HepG2 (cell line): ENCODE measurements around the gene MAT2A. TPM values are rescaled to one million over a fixed set of nuclear protein-coding genes. Genes with fewer than 3 reads are reported as not detected.

Experiments used
- ATAC-seq: fragments of 200-7000 bp; cut with Tn5 transposase; 3 replicates; pipeline ENCODE4 v1.9.1; 2020; ENCODE audit warnings: mild to moderate bottlenecking, moderate library complexity
- BruUV-seq: library from RNA; stranded (reverse); fragments of 400-500 nt; replicated peaks from 2 replicates; lab custom pipeline; 2021; lab: Mats Ljungman, UMichigan
- CTCF ChIA-PET: fragments of 300-600 bp; formaldehyde crosslinking; extraction: SDS; loops from one replicate; lab custom pipeline; 2021; ENCODE audit warnings: low total read pairs, inconsistent platforms, low intra/inter-chr PET ratio; lab: Yijun Ruan, JAX
- POLR2A ChIA-PET: fragments of 350-600 bp; sonication (Branson Sonifier 250); formaldehyde crosslinking; loops from one replicate; lab custom pipeline; 2020; ENCODE audit warnings: antibody characterized with exemption, inconsistent platforms; lab: Yijun Ruan, JAX
- DNase-seq: peaks from one replicate; pipeline ENCODE4 v3.0.0-alpha.2; 2015; ENCODE audit warnings: low spot score
- FAIRE-seq: peaks from 3 replicates; lab custom pipeline; 2011; peaks lifted over from hg19 to GRCh38; lab: Jason Lieb, UNC
- H2AFZ ChIP-seq: one replicate; pipeline ENCODE4 v1.6.1; 2011; ENCODE audit warnings: low read length, inconsistent platforms
- H3K27ac ChIP-seq: fragments of 300-600 bp; 3 replicates; pipeline ENCODE4 v1.8.0; 2011; ENCODE audit warnings: mixed run types, mild to moderate bottlenecking, mixed read lengths, low read length, inconsistent platforms; ENCODE audit not compliant: insufficient read depth; ENCODE audit errors: extremely low read length
- H3K27me3 ChIP-seq, 2 experiments: fragments of 200-600 bp in 1 of 2; 2 replicates in 1 of 2; 3 replicates in 1 of 2; pipeline versions ENCODE4 v1.6.0 to v1.8.0; 2011; ENCODE audit warnings: low read length in 2 of 2, mild to moderate bottlenecking in 2 of 2, moderate library complexity in 2 of 2, inconsistent platforms in 1 of 2; ENCODE audit not compliant: insufficient read depth in 2 of 2, control insufficient read depth in 1 of 2
- H3K36me3 ChIP-seq, 2 experiments: fragments of 200-600 bp in 1 of 2; replicated peaks in 1 of 2; 2 replicates in 1 of 2; 3 replicates in 1 of 2; pipeline versions ENCODE4 v1.5.1 to v1.8.0; 2011; ENCODE audit warnings: low read length in 2 of 2, inconsistent platforms in 1 of 2; ENCODE audit not compliant: insufficient read depth in 2 of 2, control insufficient read depth in 1 of 2
- H3K4me1 ChIP-seq: 2 replicates; pipeline ENCODE4 v1.5.1; 2012; ENCODE audit warnings: low read length, inconsistent platforms; ENCODE audit not compliant: insufficient read depth
- H3K4me2 ChIP-seq: 2 replicates; pipeline ENCODE4 v1.6.0; 2011; ENCODE audit warnings: low read depth, low read length, inconsistent platforms
- H3K4me3 ChIP-seq, 3 experiments: fragments of 200-600 bp in 1 of 3; sonication (generic), shearing (Covaris generic) in 1 of 3; replicated peaks in 1 of 3; 2 replicates each; pipeline ENCODE4 v1.5.1; 2011 to 2016; ENCODE audit warnings: low read length in 3 of 3, inconsistent platforms in 2 of 3, low read depth in 2 of 3, mild to moderate bottlenecking in 2 of 3, control low read depth in 1 of 3, mixed read lengths in 1 of 3; ENCODE audit not compliant: insufficient read depth in 1 of 3
- H3K79me2 ChIP-seq: one replicate; pipeline ENCODE4 v1.6.1; 2011; ENCODE audit warnings: low read length, inconsistent platforms; ENCODE audit not compliant: insufficient read depth
- H3K9ac ChIP-seq: 2 replicates; pipeline ENCODE4 v1.6.0; 2011; ENCODE audit warnings: mild to moderate bottlenecking, low read depth, low read length, inconsistent platforms; ENCODE audit not compliant: insufficient read depth
- H3K9me3 ChIP-seq: 2 replicates; pipeline ENCODE4 v1.5.1; 2012; ENCODE audit warnings: mild to moderate bottlenecking, low read length
- H4K20me1 ChIP-seq: 2 replicates; pipeline ENCODE4 v1.6.0; 2011; ENCODE audit warnings: inconsistent platforms, mild to moderate bottlenecking, low read length, moderate library complexity; ENCODE audit not compliant: insufficient read depth
- BCL6 ChIP-seq: IDR thresholded peaks from 2 replicates; pipeline ENCODE4 v1.6.1; 2016; ENCODE audit warnings: missing genetic modification reagents, missing compliant biosample characterization
- CBX2 ChIP-seq, 2 experiments: fragments of 200-600 bp in 1 of 2; sonication (generic); formaldehyde crosslinking in 1 of 2; IDR thresholded peaks; 2 replicates each; pipeline versions ENCODE4 v1.7.0 to v1.8.1; 2018 to 2022; ENCODE audit warnings: low read depth in 2 of 2, low read length in 1 of 2, mild to moderate bottlenecking in 1 of 2, missing genetic modification reagents in 1 of 2
- CEBPG ChIP-seq: IDR thresholded peaks from 2 replicates; pipeline ENCODE4 v1.6.1; 2016
- DMAP1 ChIP-seq: IDR thresholded peaks from 2 replicates; pipeline ENCODE4 v1.6.1; 2016
- GATAD2A ChIP-seq: IDR thresholded peaks from 2 replicates; pipeline ENCODE4 v1.6.1; 2016
- KDM3A ChIP-seq: IDR thresholded peaks from 2 replicates; pipeline ENCODE4 v1.6.1; 2018; ENCODE audit warnings: low read depth, missing compliant biosample characterization
- KDM4B ChIP-seq: sonication (generic); formaldehyde crosslinking; IDR thresholded peaks from 2 replicates; pipeline ENCODE4 v1.4.0; 2020; ENCODE audit warnings: missing genetic modification reagents
- MIER3 ChIP-seq: IDR thresholded peaks from 2 replicates; pipeline ENCODE4 v1.6.1; 2016; ENCODE audit warnings: missing compliant biosample characterization, borderline replicate concordance
- MIXL1 ChIP-seq: IDR thresholded peaks from 2 replicates; pipeline ENCODE4 v1.6.1; 2016
- PITX1 ChIP-seq: sonication (generic); formaldehyde crosslinking; IDR thresholded peaks from 2 replicates; pipeline ENCODE4 v1.5.1; 2020; ENCODE audit warnings: mild to moderate bottlenecking, missing genetic modification reagents
- POGZ ChIP-seq: sonication (generic); formaldehyde crosslinking; IDR thresholded peaks from 2 replicates; pipeline ENCODE4 v1.4.0; 2020; ENCODE audit warnings: mild to moderate bottlenecking, missing genetic modification reagents
- PRMT3 ChIP-seq: sonication (generic); formaldehyde crosslinking; IDR thresholded peaks from 2 replicates; pipeline ENCODE4 v1.8.1; 2022; ENCODE audit warnings: low read depth, mild to moderate bottlenecking, moderate library complexity, missing genetic modification reagents, borderline replicate concordance
- RAD51 ChIP-seq: fragments of 450-650 bp; IDR thresholded peaks from 2 replicates; pipeline ENCODE4 v1.6.1; 2016; ENCODE audit warnings: borderline replicate concordance
- SETDB1 ChIP-seq: sonication (generic); formaldehyde crosslinking; IDR thresholded peaks from 2 replicates; pipeline ENCODE4 v1.5.1; 2020; ENCODE audit warnings: missing genetic modification reagents, mild to moderate bottlenecking, borderline replicate concordance
- SIX1 ChIP-seq: sonication (generic); formaldehyde crosslinking; IDR thresholded peaks from 2 replicates; pipeline ENCODE4 v1.4.0; 2020; ENCODE audit warnings: missing genetic modification reagents, borderline replicate concordance
- THAP7 ChIP-seq: sonication (generic); formaldehyde crosslinking; IDR thresholded peaks from 2 replicates; pipeline ENCODE4 v1.8.1; 2023; ENCODE audit warnings: mild to moderate bottlenecking, missing genetic modification reagents
- ZC3H4 ChIP-seq: sonication (generic); formaldehyde crosslinking; IDR thresholded peaks from 2 replicates; pipeline ENCODE4 v1.4.0; 2020; ENCODE audit warnings: missing genetic modification reagents, borderline replicate concordance
- ZNF101 ChIP-seq: sonication (generic); formaldehyde crosslinking; IDR thresholded peaks from 2 replicates; pipeline ENCODE4 v1.4.0; 2020; ENCODE audit warnings: mild to moderate bottlenecking, low read depth, missing genetic modification reagents, borderline replicate concordance
- ZNF12 ChIP-seq: sonication (generic); formaldehyde crosslinking; IDR thresholded peaks from 2 replicates; pipeline ENCODE4 v1.5.0; 2020; ENCODE audit warnings: missing genetic modification reagents
- ZNF234 ChIP-seq: sonication (generic); formaldehyde crosslinking; conservative IDR thresholded peaks from 2 replicates; pipeline ENCODE4 v1.5.1; 2020; ENCODE audit warnings: mild to moderate bottlenecking, missing genetic modification reagents
- ZNF501 ChIP-seq: sonication (generic); formaldehyde crosslinking; IDR thresholded peaks from 2 replicates; pipeline ENCODE4 v1.5.1; 2020; ENCODE audit warnings: mild to moderate bottlenecking, moderate library complexity, missing genetic modification reagents
- ZNF572 ChIP-seq: sonication (generic); formaldehyde crosslinking; IDR thresholded peaks from 2 replicates; pipeline ENCODE4 v1.5.1; 2020; ENCODE audit warnings: mild to moderate bottlenecking, missing genetic modification reagents
- ZNF607 ChIP-seq: sonication (generic); formaldehyde crosslinking; IDR thresholded peaks from 2 replicates; pipeline ENCODE4 v1.5.1; 2020; ENCODE audit warnings: missing genetic modification reagents, mild to moderate bottlenecking, borderline replicate concordance
- ZNF629 ChIP-seq: sonication (generic); formaldehyde crosslinking; conservative IDR thresholded peaks from 2 replicates; pipeline ENCODE4 v1.5.0; 2020; ENCODE audit warnings: missing genetic modification reagents
- ZNF747 ChIP-seq: sonication (generic); formaldehyde crosslinking; IDR thresholded peaks from 2 replicates; pipeline ENCODE4 v1.8.1; 2023; ENCODE audit warnings: missing genetic modification reagents, mild to moderate bottlenecking, borderline replicate concordance
- WGBS: methylation state at CpG from one replicate; pipeline ENCODE4 v1.1.6; 2017; ENCODE audit warnings: low lambda C conversion rate; 5-methylcytosine and 5-hydroxymethylcytosine counted together
- in situ Hi-C: cut with HindIII; loops from 2 replicates; pipeline ENCODE4 v1.10.0; 2017; ENCODE audit warnings: low pct_unique_long_range_greater_than_20kb; ENCODE audit not compliant: extremely low pct_ligation_motif_present
- intact Hi-C: fragments of 100-400 bp; cut with micrococcal nuclease; formaldehyde crosslinking; loops from one replicate; pipeline ENCODE4 v1.10.0; 2022; ENCODE audit not compliant: unreplicated experiment
- polyA plus RNA-seq, 8 experiments: library from polyadenylated mRNA; depleted of rRNA in 3 of 8; stranded (reverse) in 7 of 8; unstranded in 1 of 8; fragments of >200 nt; fragmentation: Illumina TruSeq in 4 of 8; extraction: Trizol in 4 of 8; gene quantifications; 2 replicates each; pipeline versions ENCODE4 v1.2.1 to v1.2.3, GENCODE V29; 2011 to 2016; ENCODE audit warnings: low read depth in 4 of 8, missing spikeins in 1 of 8, mixed read lengths in 1 of 8; ENCODE audit not compliant: insufficient read depth in 1 of 8
- total RNA-seq, 5 experiments: library from RNA; depleted of rRNA; stranded (reverse); fragments of >200 nt; fragmentation: Illumina TruSeq; extraction: Trizol; gene quantifications; 2 replicates each; pipeline ENCODE4 v1.2.3, GENCODE V29; 2016; ENCODE audit warnings: low read depth in 1 of 5
- TF ChIP-seq, protein P1 (sequence below): IDR thresholded peaks from 2 replicates; pipeline ENCODE4 v1.6.1; 2016; ENCODE audit warnings: low read depth, borderline replicate concordance

Gene MAT2A
- total and polyA plus RNA-seq, 2 of the 13 experiments (the other 11 are each of a cell fraction or from before 2014, with no cell fraction given) = 155 to 331 TPM

- Histone ChIP-seq H3K79me2 (peaks cover 7% of the 10 kb centered on the region), H3K27me3 (no peaks in the 10 kb centered on the region), H4K20me1 (no peaks in the 10 kb centered on the region), H3K9ac (peak overlapping the region; percentile 96), H3K4me1 (peaks cover 80% of the 10 kb centered on the region), H3K9me3 (no peaks in the 10 kb centered on the region), H3K36me3 (peaks cover 0 to 7% of the 10 kb centered on the region in 2 experiments; a peak in 4 of 5 replicates), H3K27ac (peak overlapping the region; percentile 99), H2AFZ (no peak overlapping the region), H3K4me2 (peak overlapping the region; percentile 100), H3K4me3 (peak overlapping the region; percentile 64 to 83 (median 65))
- intact Hi-C loops (loop anchor here (2.0 kb wide), 2 partner anchors 25 to 33 kb away; partner anchors contain the start of gene USP39), in situ Hi-C loops (no loop called here)
- FAIRE-seq (no peak), DNase-seq (peak; percentile 73), ATAC-seq (peak; percentile 17)
- 45% methylated on average over 2 of the region's 16 CpGs for WGBS
- BruUV-seq = TSS peak; percentile 88
- CTCF ChIA-PET = no interaction called here
- POLR2A ChIA-PET = interaction anchor here (1.0 to 22.7 kb wide), 6 partner anchors 11 to 164 kb away, joined by 3 to 795 read pairs (median 17); partner anchors contain the start of genes C2orf68, GGCX, MAT2A and RNF181
- TF ChIP-seq ZNF501 (peak; percentile 9; the same call in 1 of the 2 replicates), KDM3A (no peak), ZNF629 (peak; percentile 95), RAD51 (no peak), MIXL1 (CRISPR knock-in tag) (no peak), ZNF234 (peak; percentile 91; the same call in 1 of the 2 replicates), PITX1 (CRISPR knock-in tag) (0 out of 2 replicates have a peak, but pooled peaks have one; percentile 20), MIER3 (CRISPR knock-in tag) (peak; percentile 35; the same call in 1 of the 2 replicates), CBX2 (IDR thresholded peaks at IDR 0.05; ENCODE audit: low read depth, low read length) (no peak), CBX2 (CRISPR knock-in tag; IDR thresholded peaks at IDR 0.05; ENCODE audit: low read depth) (no peak), SETDB1 (CRISPR knock-in tag) (no peak), ZNF607 (CRISPR knock-in tag) (peak; percentile 86; the same call in 1 of the 2 replicates), BCL6 (CRISPR knock-in tag) (peak; percentile 17; the same call in 1 of the 2 replicates), ZNF747 (CRISPR knock-in tag) (0 out of 2 replicates have a peak, but pooled peaks have one; percentile 2), ZNF12 (peak; percentile 53; the same call in 1 of the 2 replicates), PRMT3 (CRISPR knock-in tag) (no peak), ZC3H4 (CRISPR knock-in tag) (peak; percentile 82; the same call in 1 of the 2 replicates), THAP7 (CRISPR knock-in tag) (0 out of 2 replicates have a peak, but pooled peaks have one; percentile 1), ZNF101 (CRISPR knock-in tag) (0 out of 2 replicates have a peak, but pooled peaks have one; percentile 12), GATAD2A (peak; percentile 23; the same call in 1 of the 2 replicates), SIX1 (no peak), KDM4B (CRISPR knock-in tag) (peak; percentile 17; the same call in 1 of the 2 replicates), ZNF572 (CRISPR knock-in tag) (peak; percentile 16; the same call in 1 of the 2 replicates), POGZ (CRISPR knock-in tag) (0 out of 2 replicates have a peak, but pooled peaks have one; percentile 5), DMAP1 (CRISPR knock-in tag) (no peak), CEBPG (CRISPR knock-in tag) (peak; percentile 87)
- TF ChIP-seq, protein P1, sequence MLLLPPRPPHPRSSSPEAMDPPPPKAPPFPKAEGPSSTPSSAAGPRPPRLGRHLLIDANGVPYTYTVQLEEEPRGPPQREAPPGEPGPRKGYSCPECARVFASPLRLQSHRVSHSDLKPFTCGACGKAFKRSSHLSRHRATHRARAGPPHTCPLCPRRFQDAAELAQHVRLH (CRISPR knock-in tag) = no peak
These were observed 44.8 kb downstream of the MAT2A start for GRCh38 chr2:85583667-85584353.
